GM23338 (cell line): ENCODE measurements around the gene IRGM.

ENCODE experiments used
- CREB1 ChIP-seq: fragments of 250-450 bp; sonication (Bioruptor Pico); IDR thresholded peaks from 2 replicates; pipeline ENCODE4 v1.5.0; 2020; ENCODE audit warnings: low read depth, mild to moderate bottlenecking, moderate library complexity
- EZH2 ChIP-seq: fragments of 200-600 bp; sonication (generic); IDR thresholded peaks from one replicate; pipeline ENCODE4 v1.8.0; 2017; ENCODE audit warnings: antibody characterized with exemption, mild to moderate bottlenecking, low read depth; ENCODE audit not compliant: unreplicated experiment
- EZH2phosphoT487 ChIP-seq: fragments of 200-600 bp; sonication (generic); IDR thresholded peaks from one replicate; pipeline ENCODE4 v1.8.1; 2018; ENCODE audit warnings: antibody characterized with exemption; ENCODE audit not compliant: unreplicated experiment
- JUNB ChIP-seq: IDR thresholded peaks from one replicate; pipeline ENCODE4 v1.6.1; 2016; ENCODE audit warnings: antibody characterized with exemption; ENCODE audit not compliant: unreplicated experiment
- POLR2AphosphoS5 ChIP-seq: IDR thresholded peaks from 2 replicates; pipeline ENCODE4 v1.6.1; 2016; ENCODE audit warnings: antibody characterized with exemption, low read depth
- TF ChIP-seq, protein P1 (sequence below), 2 experiments: fragments of 200-600 bp in 1 of 2; sonication (generic) in 1 of 2; conservative IDR thresholded peaks; 2 replicates each; pipeline versions ENCODE4 v1.5.1 to v1.6.1; 2016 to 2017; ENCODE audit warnings: antibody characterized with exemption in 2 of 2, low read depth in 2 of 2, mild to moderate bottlenecking in 2 of 2, moderate library complexity in 1 of 2
- TF ChIP-seq, protein P2 (sequence below): IDR thresholded peaks from 2 replicates; pipeline ENCODE4 v1.6.1; 2016; ENCODE audit warnings: antibody characterized with exemption
- TF ChIP-seq, protein P3 (sequence below): IDR thresholded peaks from one replicate; pipeline ENCODE4 v1.6.1; 2018; ENCODE audit warnings: antibody characterized with exemption; ENCODE audit not compliant: unreplicated experiment

DNA sequence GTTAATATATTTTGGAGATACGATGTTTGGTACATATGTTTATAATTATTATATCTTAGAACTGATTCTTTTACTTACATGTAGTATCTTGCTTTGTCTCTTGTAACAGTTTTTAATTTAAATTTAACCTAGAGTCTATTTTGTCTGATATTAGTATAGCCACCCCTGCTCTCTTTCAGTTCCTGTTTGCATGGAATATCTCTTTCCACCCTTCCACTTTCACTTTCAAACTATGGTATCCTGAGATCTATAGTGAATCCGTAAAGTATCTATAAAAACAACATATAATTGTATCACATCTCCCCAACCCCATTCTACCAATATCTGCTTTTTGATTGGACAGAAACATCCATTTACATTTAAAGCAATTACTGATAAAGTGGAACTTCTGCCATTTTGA lies 7.2 kb downstream of the IRGM start:
- TF ChIP-seq POLR2AphosphoS5 (no peak), EZH2 (no peak), CREB1 (CRISPR knock-in tag) (no peak), EZH2phosphoT487 (no peak), JUNB (no peak)
- TF ChIP-seq, protein P1, sequence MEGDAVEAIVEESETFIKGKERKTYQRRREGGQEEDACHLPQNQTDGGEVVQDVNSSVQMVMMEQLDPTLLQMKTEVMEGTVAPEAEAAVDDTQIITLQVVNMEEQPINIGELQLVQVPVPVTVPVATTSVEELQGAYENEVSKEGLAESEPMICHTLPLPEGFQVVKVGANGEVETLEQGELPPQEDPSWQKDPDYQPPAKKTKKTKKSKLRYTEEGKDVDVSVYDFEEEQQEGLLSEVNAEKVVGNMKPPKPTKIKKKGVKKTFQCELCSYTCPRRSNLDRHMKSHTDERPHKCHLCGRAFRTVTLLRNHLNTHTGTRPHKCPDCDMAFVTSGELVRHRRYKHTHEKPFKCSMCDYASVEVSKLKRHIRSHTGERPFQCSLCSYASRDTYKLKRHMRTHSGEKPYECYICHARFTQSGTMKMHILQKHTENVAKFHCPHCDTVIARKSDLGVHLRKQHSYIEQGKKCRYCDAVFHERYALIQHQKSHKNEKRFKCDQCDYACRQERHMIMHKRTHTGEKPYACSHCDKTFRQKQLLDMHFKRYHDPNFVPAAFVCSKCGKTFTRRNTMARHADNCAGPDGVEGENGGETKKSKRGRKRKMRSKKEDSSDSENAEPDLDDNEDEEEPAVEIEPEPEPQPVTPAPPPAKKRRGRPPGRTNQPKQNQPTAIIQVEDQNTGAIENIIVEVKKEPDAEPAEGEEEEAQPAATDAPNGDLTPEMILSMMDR (conservative IDR thresholded peaks at IDR 0.05; ENCODE audit: low read depth in 2 of 2) = no peak
- TF ChIP-seq, protein P2, sequence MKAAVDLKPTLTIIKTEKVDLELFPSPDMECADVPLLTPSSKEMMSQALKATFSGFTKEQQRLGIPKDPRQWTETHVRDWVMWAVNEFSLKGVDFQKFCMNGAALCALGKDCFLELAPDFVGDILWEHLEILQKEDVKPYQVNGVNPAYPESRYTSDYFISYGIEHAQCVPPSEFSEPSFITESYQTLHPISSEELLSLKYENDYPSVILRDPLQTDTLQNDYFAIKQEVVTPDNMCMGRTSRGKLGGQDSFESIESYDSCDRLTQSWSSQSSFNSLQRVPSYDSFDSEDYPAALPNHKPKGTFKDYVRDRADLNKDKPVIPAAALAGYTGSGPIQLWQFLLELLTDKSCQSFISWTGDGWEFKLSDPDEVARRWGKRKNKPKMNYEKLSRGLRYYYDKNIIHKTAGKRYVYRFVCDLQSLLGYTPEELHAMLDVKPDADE = no peak
- TF ChIP-seq, protein P3, sequence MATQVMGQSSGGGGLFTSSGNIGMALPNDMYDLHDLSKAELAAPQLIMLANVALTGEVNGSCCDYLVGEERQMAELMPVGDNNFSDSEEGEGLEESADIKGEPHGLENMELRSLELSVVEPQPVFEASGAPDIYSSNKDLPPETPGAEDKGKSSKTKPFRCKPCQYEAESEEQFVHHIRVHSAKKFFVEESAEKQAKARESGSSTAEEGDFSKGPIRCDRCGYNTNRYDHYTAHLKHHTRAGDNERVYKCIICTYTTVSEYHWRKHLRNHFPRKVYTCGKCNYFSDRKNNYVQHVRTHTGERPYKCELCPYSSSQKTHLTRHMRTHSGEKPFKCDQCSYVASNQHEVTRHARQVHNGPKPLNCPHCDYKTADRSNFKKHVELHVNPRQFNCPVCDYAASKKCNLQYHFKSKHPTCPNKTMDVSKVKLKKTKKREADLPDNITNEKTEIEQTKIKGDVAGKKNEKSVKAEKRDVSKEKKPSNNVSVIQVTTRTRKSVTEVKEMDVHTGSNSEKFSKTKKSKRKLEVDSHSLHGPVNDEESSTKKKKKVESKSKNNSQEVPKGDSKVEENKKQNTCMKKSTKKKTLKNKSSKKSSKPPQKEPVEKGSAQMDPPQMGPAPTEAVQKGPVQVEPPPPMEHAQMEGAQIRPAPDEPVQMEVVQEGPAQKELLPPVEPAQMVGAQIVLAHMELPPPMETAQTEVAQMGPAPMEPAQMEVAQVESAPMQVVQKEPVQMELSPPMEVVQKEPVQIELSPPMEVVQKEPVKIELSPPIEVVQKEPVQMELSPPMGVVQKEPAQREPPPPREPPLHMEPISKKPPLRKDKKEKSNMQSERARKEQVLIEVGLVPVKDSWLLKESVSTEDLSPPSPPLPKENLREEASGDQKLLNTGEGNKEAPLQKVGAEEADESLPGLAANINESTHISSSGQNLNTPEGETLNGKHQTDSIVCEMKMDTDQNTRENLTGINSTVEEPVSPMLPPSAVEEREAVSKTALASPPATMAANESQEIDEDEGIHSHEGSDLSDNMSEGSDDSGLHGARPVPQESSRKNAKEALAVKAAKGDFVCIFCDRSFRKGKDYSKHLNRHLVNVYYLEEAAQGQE = no peak
